Mesenchymal stem cell (in vitro differentiated cells and primary cell): ENCODE data around the gene FAM120B.

ENCODE experiments used
- DNase-seq: peaks from one replicate; pipeline ENCODE4 v3.0.0-alpha.2; 2013
- H2AFZ ChIP-seq: one replicate; pipeline ENCODE4 v1.6.1; 2013; ENCODE audit warnings: low read depth, mild to moderate bottlenecking, control low read depth, inconsistent platforms, low read length, moderate library complexity
- H2AK5ac ChIP-seq: 2 replicates; pipeline ENCODE4 v1.6.1; 2013; ENCODE audit warnings: low read length, moderate library complexity, mild to moderate bottlenecking, inconsistent platforms; ENCODE audit not compliant: severe bottlenecking
- H2BK120ac ChIP-seq: one replicate; pipeline ENCODE4 v1.6.1; 2013; ENCODE audit warnings: low read depth, mild to moderate bottlenecking, inconsistent platforms, low read length, moderate library complexity
- H2BK12ac ChIP-seq, 2 experiments: one replicate each; pipeline ENCODE4 v1.6.1; 2013; ENCODE audit warnings: inconsistent platforms in 2 of 2, low read length in 2 of 2, mild to moderate bottlenecking in 2 of 2, moderate library complexity in 2 of 2, control low read depth in 1 of 2
- H2BK15ac ChIP-seq: one replicate; pipeline ENCODE4 v1.6.1; 2013; ENCODE audit warnings: mild to moderate bottlenecking, low read depth, inconsistent platforms; ENCODE audit not compliant: poor library complexity, severe bottlenecking
- H2BK5ac ChIP-seq: 2 replicates; pipeline ENCODE4 v1.6.1; 2013; ENCODE audit warnings: low read depth, mild to moderate bottlenecking, low read length, control low read depth, inconsistent platforms; ENCODE audit not compliant: poor library complexity, severe bottlenecking
- H3K14ac ChIP-seq, 2 experiments: one replicate each; pipeline ENCODE4 v1.6.1; 2013; ENCODE audit warnings: inconsistent platforms in 2 of 2, low read length in 2 of 2, control low read depth in 1 of 2, mild to moderate bottlenecking in 1 of 2, moderate library complexity in 1 of 2
- H3K18ac ChIP-seq, 2 experiments: one replicate each; pipeline ENCODE4 v1.6.1; 2013; ENCODE audit warnings: inconsistent platforms in 2 of 2, low read length in 2 of 2, control low read depth in 1 of 2, low read depth in 1 of 2, mild to moderate bottlenecking in 1 of 2
- H3K23ac ChIP-seq, 2 experiments: one replicate each; pipeline ENCODE4 v1.6.1; 2013; ENCODE audit warnings: inconsistent platforms in 2 of 2, low read length in 2 of 2, mild to moderate bottlenecking in 2 of 2, moderate library complexity in 2 of 2, control low read depth in 1 of 2
- H3K27ac ChIP-seq: 2 replicates; pipeline ENCODE4 v1.5.1; 2013; ENCODE audit warnings: mild to moderate bottlenecking, moderate library complexity, low read length, control low read depth, inconsistent platforms; ENCODE audit not compliant: poor library complexity, severe bottlenecking
- H3K27me3 ChIP-seq, 2 experiments: 2 replicates each; pipeline versions ENCODE4 v1.6.1 to v1.7.0; 2013; ENCODE audit warnings: low read length in 2 of 2, mild to moderate bottlenecking in 2 of 2, moderate library complexity in 2 of 2, control low read depth in 1 of 2, inconsistent platforms in 1 of 2; ENCODE audit not compliant: control insufficient read depth in 1 of 2, insufficient read depth in 1 of 2
- H3K36me3 ChIP-seq, 2 experiments: 2 replicates each; pipeline versions ENCODE4 v1.6.1 to v1.7.0; 2013; ENCODE audit warnings: low read length in 2 of 2, control low read depth in 1 of 2, inconsistent platforms in 1 of 2, low read depth in 1 of 2, mild to moderate bottlenecking in 1 of 2; ENCODE audit not compliant: insufficient read depth in 2 of 2, control insufficient read depth in 1 of 2
- H3K4ac ChIP-seq, 2 experiments: one replicate each; pipeline ENCODE4 v1.6.1; 2013; ENCODE audit warnings: inconsistent platforms in 2 of 2, low read length in 2 of 2, mild to moderate bottlenecking in 2 of 2, moderate library complexity in 2 of 2, control low read depth in 1 of 2, low read depth in 1 of 2
- H3K4me1 ChIP-seq: 2 replicates; pipeline ENCODE4 v1.6.1; 2013; ENCODE audit warnings: low read depth, low read length, control low read depth; ENCODE audit not compliant: control insufficient read depth, insufficient read depth
- H3K4me2 ChIP-seq: 2 replicates; pipeline ENCODE4 v1.6.1; 2013; ENCODE audit warnings: low read length, mild to moderate bottlenecking, inconsistent platforms; ENCODE audit not compliant: poor library complexity, severe bottlenecking
- H3K4me3 ChIP-seq, 2 experiments: 2 replicates each; pipeline versions ENCODE4 v1.5.1 to v1.7.0; 2013; ENCODE audit warnings: low read length in 2 of 2, mild to moderate bottlenecking in 2 of 2, control low read depth in 1 of 2, low read depth in 1 of 2; ENCODE audit not compliant: insufficient read depth in 1 of 2
- H3K79me1 ChIP-seq: replicated peaks from 2 replicates; pipeline ENCODE4 v1.6.1; 2013; ENCODE audit warnings: mild to moderate bottlenecking, control low read depth, low read length, inconsistent platforms; ENCODE audit not compliant: poor library complexity, severe bottlenecking
- H3K9ac ChIP-seq: 2 replicates; pipeline ENCODE4 v1.7.0; 2013; ENCODE audit warnings: mild to moderate bottlenecking, low read length, moderate library complexity
- H3K9me3 ChIP-seq: 2 replicates; pipeline ENCODE4 v1.7.0; 2013; ENCODE audit warnings: mild to moderate bottlenecking, low read length; ENCODE audit not compliant: control insufficient read depth
- H4K8ac ChIP-seq: one replicate; pipeline ENCODE4 v1.6.1; 2013; ENCODE audit warnings: inconsistent platforms, mild to moderate bottlenecking, low read length, moderate library complexity
- H4K91ac ChIP-seq: one replicate; pipeline ENCODE4 v1.6.1; 2013; ENCODE audit warnings: mild to moderate bottlenecking, low read length, inconsistent platforms
- WGBS: methylation state at CpG from one replicate; pipeline ENCODE4 v1.1.7; 2013; ENCODE audit warnings: mixed read lengths; 5-methylcytosine and 5-hydroxymethylcytosine counted together

FAM120B gene

GRCh38 chr6:170260686-170261085 is 45.9 kb upstream of the FAM120B start:
- Histone ChIP-seq H3K9me3 (no peaks in the 10 kb centered on the region), H3K14ac (no peak overlapping the region), H3K4me3 (no peak overlapping the region), H2BK15ac (no peak overlapping the region), H3K4me2 (no peak overlapping the region), H3K23ac (no peak overlapping the region), H4K8ac (no peak overlapping the region), H2BK120ac (no peak overlapping the region), H3K18ac (no peak overlapping the region), H2AK5ac (no peak overlapping the region), H3K36me3 (no peaks in the 10 kb centered on the region), H2BK12ac (no peak overlapping the region), H4K91ac (no peak overlapping the region), H3K27me3 (peaks cover 6 to 43% of the 10 kb centered on the region in 2 experiments), H2BK5ac (no peak overlapping the region), H3K9ac (no peak overlapping the region), H3K27ac (no peak overlapping the region), H3K79me1 (no peaks in the 10 kb centered on the region), H2AFZ (no peak overlapping the region), H3K4ac (no peak overlapping the region), H3K4me1 (no peaks in the 10 kb centered on the region)
- no peak for DNase-seq
- WGBS = 86% methylated on average over 6 of the region's 7 CpGs

- Histone ChIP-seq H4K8ac (no peak overlapping the region), H2AK5ac (no peak overlapping the region), H2BK5ac (no peak overlapping the region), H2BK12ac (no peak overlapping the region), H3K27ac (no peak overlapping the region), H3K14ac (no peak overlapping the region), H4K91ac (no peak overlapping the region), H2BK15ac (no peak overlapping the region), H3K4ac (no peak overlapping the region), H2AFZ (no peak overlapping the region), H3K36me3 (no peaks in the 10 kb centered on the region), H3K4me1 (no peaks in the 10 kb centered on the region), H3K9me3 (no peaks in the 10 kb centered on the region), H3K9ac (no peak overlapping the region), H3K23ac (no peak overlapping the region), H3K4me2 (no peak overlapping the region), H3K4me3 (no peak overlapping the region), H3K18ac (no peak overlapping the region), H3K27me3 (peaks cover 8 to 36% of the 10 kb centered on the region in 2 experiments), H2BK120ac (no peak overlapping the region), H3K79me1 (no peaks in the 10 kb centered on the region)
- no peak for DNase-seq
- 86% methylated on average over 32 of the region's 32 CpGs for WGBS
These were observed 44.7 kb upstream of the FAM120B start for GRCh38 chr6:170261643-170262488.

GRCh38 chr6:170262489-170263088 is 44.0 kb upstream of the FAM120B start:
- H2BK12ac ChIP-seq = no peak overlapping the region
- H2AFZ ChIP-seq = no peak overlapping the region
- H3K14ac ChIP-seq = no peak overlapping the region
- no peak overlapping the region for H3K18ac ChIP-seq
- H3K9me3 ChIP-seq = no peaks in the 10 kb centered on the region
- no peak overlapping the region for H3K27ac ChIP-seq
- H3K23ac ChIP-seq = no peak overlapping the region
- no peak overlapping the region for H3K9ac ChIP-seq
- H3K4me3 ChIP-seq = no peak overlapping the region
- H4K8ac ChIP-seq = no peak overlapping the region
- H3K4me2 ChIP-seq = no peak overlapping the region
- WGBS = 67% methylated on average over 20 of the region's 22 CpGs
- H4K91ac ChIP-seq = no peak overlapping the region
- no peak for DNase-seq
- H3K4me1 ChIP-seq = no peaks in the 10 kb centered on the region
- no peak overlapping the region for H2AK5ac ChIP-seq
- H2BK5ac ChIP-seq = no peak overlapping the region
- H2BK15ac ChIP-seq = no peak overlapping the region
- no peak overlapping the region for H3K4ac ChIP-seq
- peaks cover 8 to 36% of the 10 kb centered on the region in 2 experiments for H3K27me3 ChIP-seq
- no peak overlapping the region for H2BK120ac ChIP-seq
- no peaks in the 10 kb centered on the region for H3K36me3 ChIP-seq
- no peaks in the 10 kb centered on the region for H3K79me1 ChIP-seq

GRCh38 chr6:170263410-170263809 is 43.1 kb upstream of the FAM120B start:
- Histone ChIP-seq H3K4ac (no peak overlapping the region), H3K79me1 (no peaks in the 10 kb centered on the region), H2AFZ (no peak overlapping the region), H3K4me2 (no peak overlapping the region), H3K36me3 (no peaks in the 10 kb centered on the region), H3K27me3 (peaks cover 8 to 45% of the 10 kb centered on the region in 2 experiments), H2BK5ac (no peak overlapping the region), H4K91ac (no peak overlapping the region), H4K8ac (no peak overlapping the region), H3K9me3 (no peaks in the 10 kb centered on the region), H2BK120ac (no peak overlapping the region), H3K23ac (no peak overlapping the region), H3K27ac (no peak overlapping the region), H2BK12ac (no peak overlapping the region), H3K9ac (no peak overlapping the region), H2AK5ac (no peak overlapping the region), H3K4me3 (no peak overlapping the region), H3K18ac (no peak overlapping the region), H2BK15ac (no peak overlapping the region), H3K14ac (no peak overlapping the region), H3K4me1 (no peaks in the 10 kb centered on the region)
- WGBS = 72% methylated on average over 8 of the region's 8 CpGs
- no peak for DNase-seq
